GM12875 (cell line): Measurements from ENCODE around the gene MPO.

Experiments
- H3K4me3 ChIP-seq: one replicate; pipeline ENCODE4 v1.5.1; 2011; ENCODE audit warnings: low read depth, low read length, control low read depth
- TF ChIP-seq, protein P1 (sequence below): IDR thresholded peaks from 2 replicates; pipeline ENCODE4 v1.5.1; 2011; ENCODE audit warnings: low read depth, mild to moderate bottlenecking, control low read depth, inconsistent platforms, low read length, moderate library complexity, borderline replicate concordance; ENCODE audit not compliant: insufficient read depth

The MPO gene

DNA sequence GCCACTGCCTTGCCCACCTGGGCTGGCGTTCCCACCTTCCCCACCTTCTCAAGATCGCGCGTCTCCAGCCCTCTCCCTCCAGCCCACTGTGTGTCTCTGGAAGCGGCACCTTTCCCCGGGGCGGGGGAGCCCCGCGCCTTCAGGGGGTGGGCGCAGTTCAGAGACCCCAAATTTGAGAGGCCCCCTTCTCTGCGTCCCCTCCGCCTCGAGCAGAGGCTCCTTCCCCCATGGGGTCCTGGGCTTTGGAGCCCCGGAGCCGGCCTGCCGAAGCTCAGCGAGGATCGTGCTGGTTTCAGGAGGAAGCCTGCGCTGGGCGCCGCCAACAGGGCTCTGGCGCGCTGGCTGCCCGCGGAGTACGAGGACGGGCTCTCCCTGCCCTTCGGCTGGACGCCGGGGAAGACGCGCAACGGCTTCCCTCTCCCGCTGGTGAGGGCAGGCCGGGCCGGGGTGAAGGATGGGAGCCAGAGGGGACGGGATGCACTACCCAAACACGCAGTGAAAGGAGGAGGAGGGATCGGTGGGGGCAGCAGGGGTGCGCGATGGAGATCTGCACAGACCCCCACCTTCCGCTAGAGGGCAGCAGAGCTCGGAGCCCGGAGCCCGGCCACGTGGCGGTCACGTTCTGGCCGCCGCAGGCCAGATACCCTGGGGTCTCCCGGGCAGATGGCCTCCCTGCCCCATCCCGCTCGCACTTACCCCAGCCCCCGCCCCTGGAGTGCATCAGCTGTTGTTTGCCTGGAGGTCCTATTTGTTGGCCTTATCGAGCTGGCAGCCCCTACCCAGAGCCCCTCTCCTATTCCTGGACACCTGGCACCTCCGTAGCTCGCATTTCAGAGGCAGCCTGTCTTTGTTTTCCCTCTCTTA, 31.2 kb downstream of the MPO start:
- TF ChIP-seq, protein P1, sequence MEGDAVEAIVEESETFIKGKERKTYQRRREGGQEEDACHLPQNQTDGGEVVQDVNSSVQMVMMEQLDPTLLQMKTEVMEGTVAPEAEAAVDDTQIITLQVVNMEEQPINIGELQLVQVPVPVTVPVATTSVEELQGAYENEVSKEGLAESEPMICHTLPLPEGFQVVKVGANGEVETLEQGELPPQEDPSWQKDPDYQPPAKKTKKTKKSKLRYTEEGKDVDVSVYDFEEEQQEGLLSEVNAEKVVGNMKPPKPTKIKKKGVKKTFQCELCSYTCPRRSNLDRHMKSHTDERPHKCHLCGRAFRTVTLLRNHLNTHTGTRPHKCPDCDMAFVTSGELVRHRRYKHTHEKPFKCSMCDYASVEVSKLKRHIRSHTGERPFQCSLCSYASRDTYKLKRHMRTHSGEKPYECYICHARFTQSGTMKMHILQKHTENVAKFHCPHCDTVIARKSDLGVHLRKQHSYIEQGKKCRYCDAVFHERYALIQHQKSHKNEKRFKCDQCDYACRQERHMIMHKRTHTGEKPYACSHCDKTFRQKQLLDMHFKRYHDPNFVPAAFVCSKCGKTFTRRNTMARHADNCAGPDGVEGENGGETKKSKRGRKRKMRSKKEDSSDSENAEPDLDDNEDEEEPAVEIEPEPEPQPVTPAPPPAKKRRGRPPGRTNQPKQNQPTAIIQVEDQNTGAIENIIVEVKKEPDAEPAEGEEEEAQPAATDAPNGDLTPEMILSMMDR = peak; percentile 98
- H3K4me3 ChIP-seq = peak overlapping the region; percentile 47

DNA sequence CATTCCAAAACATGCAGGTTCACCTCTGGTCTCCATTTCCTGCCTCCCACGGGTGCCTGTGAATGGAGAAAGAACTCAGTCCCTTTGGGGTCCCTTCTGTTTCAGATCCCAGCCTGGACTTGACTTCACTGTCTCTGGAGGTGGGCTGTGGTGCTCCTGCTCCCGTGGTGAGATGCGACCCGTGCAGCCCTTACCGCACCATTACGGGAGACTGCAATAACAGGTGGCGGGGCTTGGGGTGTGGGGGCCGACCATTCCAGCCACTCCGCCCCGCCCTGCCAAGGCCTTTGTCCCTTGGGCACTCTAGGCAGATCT, 31.8 kb downstream of the MPO start:
- TF ChIP-seq, protein P1 = no peak
- H3K4me3 ChIP-seq = no peak overlapping the region

DNA sequence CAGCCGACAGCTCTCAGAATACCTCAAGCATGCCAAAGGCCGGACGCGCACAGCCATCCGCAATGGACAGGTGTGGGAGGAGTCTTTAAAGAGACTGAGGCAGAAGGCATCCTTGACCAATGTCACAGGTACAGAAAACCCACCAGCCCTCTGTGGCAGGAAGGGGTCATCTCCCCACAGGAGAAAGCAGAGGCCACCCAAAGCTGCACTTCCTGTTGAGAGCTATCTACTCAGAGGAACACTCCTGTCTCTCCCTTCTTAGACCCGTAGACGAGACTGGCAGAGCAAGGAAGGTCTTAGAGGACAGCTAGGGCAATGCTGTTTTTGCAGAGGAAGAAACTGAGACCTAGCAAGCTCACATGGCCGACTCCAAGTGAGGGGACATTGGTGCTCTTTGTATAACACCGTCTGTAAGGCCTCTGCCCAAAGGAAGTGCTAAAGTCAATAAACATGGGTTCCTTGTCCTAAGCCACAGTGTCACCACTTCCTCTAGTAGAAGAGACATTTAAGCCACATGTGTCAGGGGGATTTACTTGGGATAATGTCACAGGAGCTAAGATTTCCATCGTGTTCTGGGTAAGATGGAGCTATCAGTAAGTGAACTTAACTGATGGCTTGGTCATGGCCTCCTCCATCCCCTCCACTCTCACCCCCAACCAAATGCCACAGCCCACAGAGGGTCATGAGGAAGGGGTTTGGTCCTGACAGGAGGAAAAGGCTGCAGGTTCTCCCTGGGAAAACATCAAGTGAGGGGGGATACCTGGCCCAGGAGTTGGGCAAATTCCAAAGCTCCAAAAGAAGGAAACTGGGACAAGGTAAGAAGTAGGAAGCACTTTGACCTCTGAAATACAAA, 33.0 kb downstream of the MPO start:
- no peak overlapping the region for H3K4me3 ChIP-seq
- TF ChIP-seq, protein P1 = no peak

DNA sequence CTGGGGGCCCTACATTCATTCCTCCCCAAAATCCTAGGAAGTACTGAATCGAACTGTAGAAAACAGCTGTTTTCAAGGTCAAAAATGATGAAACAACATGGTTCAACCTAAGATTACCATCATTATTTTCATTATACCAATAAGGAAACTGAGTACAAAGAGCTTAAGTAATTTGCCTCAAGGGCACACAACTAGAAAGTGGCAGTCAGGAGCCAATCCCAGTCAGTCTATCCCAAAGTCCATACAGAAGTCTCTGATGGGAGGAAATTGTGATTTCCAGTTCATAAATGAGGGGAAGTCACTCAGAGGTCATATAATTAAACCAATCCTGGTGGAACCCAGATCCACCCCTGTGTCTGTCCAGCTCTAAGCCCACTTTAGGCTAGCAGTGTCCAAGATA, 34.0 kb downstream of the MPO start:
- TF ChIP-seq, protein P1 = no peak
- no peak overlapping the region for H3K4me3 ChIP-seq

DNA sequence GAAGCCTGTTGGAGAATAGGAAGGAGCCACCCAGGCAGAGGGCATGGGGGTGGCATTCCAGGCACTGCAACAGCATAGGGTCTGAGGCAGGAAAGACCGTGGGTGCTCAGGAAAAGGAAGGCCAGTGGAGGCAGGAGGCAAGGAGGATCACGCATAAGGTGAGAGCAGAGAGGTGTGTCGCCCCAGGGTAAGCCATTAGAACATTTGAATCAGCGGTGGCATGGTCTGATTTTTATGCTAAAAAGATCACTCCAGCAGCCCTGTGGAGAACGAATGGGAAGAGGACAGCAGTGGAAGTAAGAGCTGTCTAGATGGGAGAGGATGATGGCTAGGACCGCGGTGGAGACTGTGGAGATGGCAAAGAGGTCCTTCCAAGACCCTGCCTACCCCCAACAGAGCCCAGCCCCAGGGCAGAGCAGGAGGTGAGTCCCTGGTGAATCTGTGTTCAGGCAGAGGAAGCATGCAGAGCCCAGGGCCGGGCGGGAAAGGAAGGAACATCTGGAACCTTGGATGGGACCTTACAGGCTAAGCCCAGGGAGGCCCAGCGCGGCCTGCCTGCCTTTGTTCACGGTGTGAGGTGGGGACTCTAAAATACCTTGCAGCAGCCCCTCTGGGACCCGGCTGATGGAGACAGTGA, 34.5 kb downstream of the MPO start:
- H3K4me3 ChIP-seq = no peak overlapping the region
- TF ChIP-seq, protein P1 = no peak

DNA sequence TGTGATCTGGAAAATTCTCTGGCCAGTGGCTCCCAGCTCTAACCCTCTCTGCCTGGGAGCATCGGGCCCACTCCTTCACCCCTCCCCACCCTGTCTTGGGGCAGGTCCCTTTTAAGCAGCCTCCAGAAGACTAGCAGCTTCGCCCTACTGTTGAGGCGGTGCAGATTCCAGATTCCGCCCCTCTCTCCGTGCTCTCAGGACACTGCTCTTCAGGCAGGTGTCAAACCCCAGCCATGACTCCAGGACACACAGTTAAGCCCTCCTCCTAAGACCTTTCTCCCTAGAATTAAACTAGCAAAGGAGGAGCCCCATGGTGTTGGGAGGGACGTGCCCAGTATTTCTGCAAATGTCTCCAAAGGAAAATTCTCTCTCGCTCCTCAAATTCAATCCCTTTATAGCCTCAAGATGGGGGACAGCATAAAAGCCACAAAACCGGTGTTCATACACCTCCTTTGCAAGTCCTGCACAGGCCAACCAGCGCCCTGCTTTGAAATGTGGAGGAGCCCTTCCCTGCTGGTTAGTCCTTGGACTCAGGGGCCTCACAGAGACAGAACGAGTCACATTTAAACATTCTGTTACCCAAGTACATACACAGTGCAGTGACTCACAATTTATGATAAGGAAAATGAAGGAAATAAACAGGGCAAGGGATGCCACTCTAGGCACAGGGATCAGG, 35.2 kb downstream of the MPO start:
- TF ChIP-seq, protein P1 = no peak
- no peak overlapping the region for H3K4me3 ChIP-seq
